ENCODE data around the gene GSTP1. TPM values are rescaled to one million over a fixed set of nuclear protein-coding genes. Genes with fewer than 3 reads are reported as not detected.

Gene GSTP1
- polyA plus RNA-seq, 1 experiment = 716 TPM

GRCh38 chr11:67631853-67632174, 48.2 kb downstream of the GSTP1 start:
- no peak overlapping the region for H3K27ac ChIP-seq (ENCODE audit: low read depth, low read length)
- CTCF ChIA-PET = no interaction called here
- H3K4me3 ChIP-seq (ENCODE audit: low read depth, low read length) = no peak overlapping the region
- POLR2A ChIA-PET = no interaction called here
- H3K9me3 ChIP-seq (ENCODE audit: control insufficient read depth, insufficient read depth, low read length) = no peaks in the 10 kb centered on the region; the same call in 1 of the 2 replicates
- peaks cover 5% of the 10 kb centered on the region for H3K27me3 ChIP-seq (ENCODE audit: control insufficient read depth, insufficient read depth, low read length)
- no peak for DNase-seq (ENCODE audit: low read depth, low spot score)
- no peak for TF ChIP-seq CTCF (IDR thresholded peaks at IDR 0.05; ENCODE audit: low read depth, low read length)

GRCh38 chr11:67632175-67632981, 48.8 kb downstream of the GSTP1 start:
- POLR2A ChIA-PET = no interaction called here
- CTCF ChIA-PET = no interaction called here
- Histone ChIP-seq H3K9me3 (ENCODE audit: control insufficient read depth, insufficient read depth, low read length) (no peaks in the 10 kb centered on the region; the same call in 1 of the 2 replicates), H3K27ac (ENCODE audit: low read depth, low read length) (no peak overlapping the region), H3K4me3 (ENCODE audit: low read depth, low read length) (no peak overlapping the region), H3K27me3 (ENCODE audit: control insufficient read depth, insufficient read depth, low read length) (peaks cover 5% of the 10 kb centered on the region)
- no peak for TF ChIP-seq CTCF (IDR thresholded peaks at IDR 0.05; ENCODE audit: low read depth, low read length)
- no peak for DNase-seq (ENCODE audit: low read depth, low spot score)

- no peak for TF ChIP-seq CTCF (IDR thresholded peaks at IDR 0.05; ENCODE audit: low read depth, low read length)
- no peak for DNase-seq (ENCODE audit: low read depth, low spot score)
- peaks cover 5% of the 10 kb centered on the region for H3K27me3 ChIP-seq (ENCODE audit: control insufficient read depth, insufficient read depth, low read length)
- no peaks in the 10 kb centered on the region; the same call in 1 of the 2 replicates for H3K9me3 ChIP-seq (ENCODE audit: control insufficient read depth, insufficient read depth, low read length)
- H3K27ac ChIP-seq (ENCODE audit: low read depth, low read length) = no peak overlapping the region
- ChIA-PET CTCF (no interaction called here), POLR2A (no interaction called here)
- no peak overlapping the region for H3K4me3 ChIP-seq (ENCODE audit: low read depth, low read length)
Measured at GRCh38 chr11:67632982-67633755, 49.6 kb downstream of the GSTP1 start.

GRCh38 chr11:67633758-67634365, 50.2 kb downstream of the GSTP1 start:
- no peak for TF ChIP-seq CTCF (IDR thresholded peaks at IDR 0.05; ENCODE audit: low read depth, low read length)
- CTCF ChIA-PET = no interaction called here
- peaks cover 5% of the 10 kb centered on the region for H3K27me3 ChIP-seq (ENCODE audit: control insufficient read depth, insufficient read depth, low read length)

More at GRCh38 chr11:67633758-67634365, 50.2 kb downstream of the GSTP1 start:
- no peak overlapping the region for H3K4me3 ChIP-seq (ENCODE audit: low read depth, low read length)
- DNase-seq (ENCODE audit: low read depth, low spot score) = no peak
- POLR2A ChIA-PET = interaction anchor here (0.6 kb wide), 1 partner anchor 17 kb away, joined by 3 read pairs; no protein-coding TSS in a partner anchor
- no peaks in the 10 kb centered on the region; the same call in 1 of the 2 replicates for H3K9me3 ChIP-seq (ENCODE audit: control insufficient read depth, insufficient read depth, low read length)
- H3K27ac ChIP-seq (ENCODE audit: low read depth, low read length) = no peak overlapping the region
